Amygdala (tissue), 56 donors: ENCODE data around the gene TUBB.

Source experiments
- DNase-seq, 56 donors: peaks; one replicate each; lab custom pipeline; 2025; lab: John Stamatoyannopoulos, UW

Gene TUBB

GRCh38 chr6:30774701-30775100 is 54.5 kb downstream of the TUBB start:
- DNase-seq = no peak
